Fibroblast of peridontal ligament (primary cell): ENCODE results near the gene MAN1C1.
"Not testable (repeated sequence)": the region's sequence is repeated elsewhere in the genome, so short reads cannot be mapped to it uniquely, and the experiment has no call there.

Experiments used
- DNase-seq: peaks from one replicate; pipeline ENCODE4 v3.0.0-alpha.2; 2010; ENCODE audit errors: extremely low read depth

MAN1C1 gene

GRCh38 chr1:25698252-25698651 is 81.7 kb downstream of the MAN1C1 start:
- no peak for DNase-seq

- not testable (repeated sequence) for DNase-seq
These were observed 82.5 kb downstream of the MAN1C1 start for GRCh38 chr1:25699059-25699458.

GRCh38 chr1:25699500-25700143 is 83.0 kb downstream of the MAN1C1 start:
- DNase-seq: no peak

- peak; percentile 87 for DNase-seq
These were observed 83.5 kb downstream of the MAN1C1 start for GRCh38 chr1:25700144-25700523.

- DNase-seq: no peak
These were observed 84.0 kb downstream of the MAN1C1 start for GRCh38 chr1:25700626-25701025.

- no peak for DNase-seq
These were observed 84.6 kb downstream of the MAN1C1 start for GRCh38 chr1:25701030-25701785.

- DNase-seq: peak; percentile 57
These were observed 85.6 kb downstream of the MAN1C1 start for GRCh38 chr1:25702101-25702775.

- no peak for DNase-seq
These were observed 86.5 kb downstream of the MAN1C1 start for GRCh38 chr1:25703041-25703440.

GRCh38 chr1:25703671-25704266 is 87.2 kb downstream of the MAN1C1 start:
- DNase-seq: no peak

GRCh38 chr1:25704267-25704691 is 87.7 kb downstream of the MAN1C1 start:
- DNase-seq: no peak

- no peak for DNase-seq
These were observed 89.1 kb downstream of the MAN1C1 start for GRCh38 chr1:25705699-25706098.

- DNase-seq: no peak
These were observed 89.8 kb downstream of the MAN1C1 start for GRCh38 chr1:25706146-25707089.

- DNase-seq: peak; percentile 81
These were observed 90.9 kb downstream of the MAN1C1 start for GRCh38 chr1:25707280-25708016.

GRCh38 chr1:25710583-25711347 is 94.2 kb downstream of the MAN1C1 start:
- DNase-seq: peak; percentile 57

- peak; percentile 91 for DNase-seq
These were observed 95.1 kb downstream of the MAN1C1 start for GRCh38 chr1:25711555-25712298.

- no peak for DNase-seq
These were observed 95.8 kb downstream of the MAN1C1 start for GRCh38 chr1:25712299-25712970.

GRCh38 chr1:25713961-25714360 is 97.4 kb downstream of the MAN1C1 start:
- DNase-seq: no peak

GRCh38 chr1:25714372-25714931 is 97.9 kb downstream of the MAN1C1 start:
- no peak for DNase-seq
